SHP77 treated with DMSO at 0.1 percent for 48 hours (cell line): ENCODE results near the gene EPM2A.

Experiments used
- DNase-seq: peaks from one replicate; lab custom pipeline; 2025; lab: John Stamatoyannopoulos, UW

The EPM2A gene

GRCh38 chr6:145673504-145673903 is 61.8 kb downstream of the EPM2A start:
- no peak for DNase-seq

- no peak for DNase-seq
Measured at GRCh38 chr6:145670311-145670710, 65.0 kb downstream of the EPM2A start.

- DNase-seq: no peak
Measured at GRCh38 chr6:145669627-145670034, 65.7 kb downstream of the EPM2A start.

- DNase-seq: no peak
Measured at GRCh38 chr6:145668844-145669243, 66.5 kb downstream of the EPM2A start.

GRCh38 chr6:145660676-145661075 is 74.6 kb downstream of the EPM2A start:
- no peak for DNase-seq

GRCh38 chr6:145656128-145656527 is 79.2 kb downstream of the EPM2A start:
- no peak for DNase-seq

- DNase-seq: no peak
Measured at GRCh38 chr6:145652572-145652971, 82.7 kb downstream of the EPM2A start.

GRCh38 chr6:145651988-145652387 is 83.3 kb downstream of the EPM2A start:
- no peak for DNase-seq

GRCh38 chr6:145648149-145648548 is 87.2 kb downstream of the EPM2A start:
- no peak for DNase-seq

GRCh38 chr6:145647602-145648001 is 87.7 kb downstream of the EPM2A start:
- DNase-seq: no peak

- DNase-seq: no peak
Measured at GRCh38 chr6:145643760-145644159, 91.6 kb downstream of the EPM2A start.

GRCh38 chr6:145633981-145634627 is 101.2 kb downstream of the EPM2A start:
- DNase-seq: peak; percentile 10

GRCh38 chr6:145632971-145633370 is 102.3 kb downstream of the EPM2A start:
- DNase-seq: no peak

- no peak for DNase-seq
Measured at GRCh38 chr6:145631374-145631773, 103.9 kb downstream of the EPM2A start.

- no peak for DNase-seq
Measured at GRCh38 chr6:145630598-145630997, 104.7 kb downstream of the EPM2A start.

GRCh38 chr6:145629478-145629877 is 105.8 kb downstream of the EPM2A start:
- DNase-seq: no peak

- no peak for DNase-seq
Measured at GRCh38 chr6:145627451-145627850, 107.9 kb downstream of the EPM2A start.

- DNase-seq: no peak
Measured at GRCh38 chr6:145626857-145627256, 108.5 kb downstream of the EPM2A start.

GRCh38 chr6:145623231-145623630 is 112.1 kb downstream of the EPM2A start:
- DNase-seq: no peak

GRCh38 chr6:145621776-145622175 is 113.5 kb downstream of the EPM2A start:
- no peak for DNase-seq

GRCh38 chr6:145620088-145620487 is 115.2 kb downstream of the EPM2A start:
- no peak for DNase-seq

- DNase-seq: no peak
Measured at GRCh38 chr6:145609521-145609920, 125.8 kb downstream of the EPM2A start.

GRCh38 chr6:145608850-145609249 is 126.5 kb downstream of the EPM2A start:
- no peak for DNase-seq

GRCh38 chr6:145603991-145604390 is 131.3 kb downstream of the EPM2A start:
- no peak for DNase-seq
